Stimulated activated CD8-positive, alpha-beta memory T cell treated with anti-CD3 and anti-CD28 coated beads, Interleukin-15, amount 100 ng/mL, for 4 hours (primary cell): Measurements from ENCODE around the gene LNPEP.

Experiments
- DNase-seq, 2 donors: peaks; one replicate each; pipeline ENCODE4 v3.0.0-alpha.2; 2020; ENCODE audit warnings: low read depth in 2 of 2

The LNPEP gene

DNA sequence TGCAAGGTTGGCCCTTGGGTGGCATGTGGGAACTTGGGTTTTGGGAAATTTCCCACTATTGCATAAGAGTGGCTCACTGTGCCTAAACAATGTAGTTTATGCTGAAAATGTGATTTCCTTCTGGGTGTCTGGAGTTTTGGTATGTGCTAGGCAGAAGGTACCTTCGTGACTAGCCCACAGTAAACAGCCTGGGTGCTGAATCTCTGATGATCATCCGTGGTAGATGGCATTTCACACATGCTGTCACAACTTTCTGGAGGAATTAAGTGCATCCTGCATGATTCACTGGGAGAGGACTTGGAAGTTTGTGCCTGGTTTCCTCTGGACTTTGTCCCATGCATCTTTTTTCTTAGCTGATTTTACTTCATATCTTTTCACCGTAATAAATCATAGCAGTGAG lies 64.5 kb downstream of the LNPEP start:
- no peak for DNase-seq

DNA sequence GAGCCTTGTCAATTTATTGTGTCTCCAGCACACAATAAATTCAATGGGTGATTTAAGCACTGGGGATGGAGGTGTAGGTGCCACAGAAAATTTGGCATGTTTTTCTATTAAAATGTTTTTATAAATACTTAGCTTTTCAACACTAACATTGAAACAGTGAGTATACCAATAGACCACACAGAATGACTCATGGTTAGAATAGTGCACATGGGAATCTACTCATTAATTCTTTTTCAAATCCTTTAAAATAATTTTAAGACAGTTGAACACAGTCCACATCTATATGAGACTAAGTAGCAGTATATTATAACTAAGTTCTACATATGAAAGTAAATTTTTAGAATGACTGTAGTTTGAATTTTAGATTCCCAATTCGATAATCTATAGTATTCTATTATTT lies 67.1 kb downstream of the LNPEP start:
- no peak for DNase-seq

DNA sequence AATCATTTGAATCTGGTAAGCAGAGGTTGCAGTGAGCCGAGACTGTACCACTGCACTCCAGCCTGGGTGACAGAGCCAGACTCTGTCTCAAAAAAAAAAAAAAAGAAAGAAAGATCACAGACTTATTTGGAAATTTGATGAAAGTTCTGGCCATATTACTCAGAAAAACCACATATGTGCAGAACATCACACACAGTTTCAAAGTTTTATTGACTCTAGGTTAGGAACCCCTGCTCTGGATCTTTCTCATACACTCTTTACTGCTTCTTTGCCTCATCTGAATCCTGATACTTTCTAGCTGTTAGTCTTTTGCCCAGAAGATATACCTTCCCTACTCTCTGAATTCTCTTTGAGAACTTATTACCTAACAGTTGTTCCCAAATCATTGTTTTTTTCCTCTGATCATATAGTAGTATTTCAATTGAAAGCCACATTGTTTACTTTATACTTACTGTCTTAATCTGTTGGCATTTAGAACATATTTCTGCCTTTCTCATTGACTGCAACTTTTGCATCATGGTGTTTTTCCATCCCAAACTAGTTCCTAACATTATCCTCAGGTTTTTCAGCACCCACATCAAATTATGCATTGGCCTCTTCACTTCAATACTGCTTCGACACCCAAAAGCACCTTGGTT lies 68.7 kb downstream of the LNPEP start:
- DNase-seq, result no peak

DNA sequence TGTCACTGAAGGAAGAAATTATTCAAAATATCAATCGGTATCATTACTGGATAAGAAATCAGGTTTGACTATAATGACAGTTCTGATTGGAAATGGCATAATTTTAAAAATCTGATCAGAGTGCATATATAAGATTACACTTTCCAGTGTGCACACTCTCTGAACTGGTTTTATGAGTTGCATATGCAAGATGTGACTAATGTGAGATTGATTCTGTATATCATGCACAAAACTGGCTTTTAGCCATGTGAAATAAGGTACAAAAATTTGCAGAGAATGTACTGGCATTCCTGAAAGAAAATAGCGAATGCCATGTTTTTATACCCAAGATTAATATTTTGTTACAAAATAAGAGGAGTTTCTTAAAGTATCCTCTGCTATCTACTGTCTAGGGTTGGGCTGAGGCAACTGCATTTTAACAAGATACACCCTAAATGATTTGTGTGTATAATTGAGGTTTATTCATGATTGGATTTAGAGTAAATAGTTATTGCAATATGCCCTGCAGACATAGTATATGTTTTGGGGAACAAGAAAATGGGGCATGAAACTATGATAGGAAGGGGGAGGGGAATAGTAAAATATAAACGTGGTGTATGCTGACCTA lies 70.7 kb downstream of the LNPEP start:
- DNase-seq, result no peak

DNA sequence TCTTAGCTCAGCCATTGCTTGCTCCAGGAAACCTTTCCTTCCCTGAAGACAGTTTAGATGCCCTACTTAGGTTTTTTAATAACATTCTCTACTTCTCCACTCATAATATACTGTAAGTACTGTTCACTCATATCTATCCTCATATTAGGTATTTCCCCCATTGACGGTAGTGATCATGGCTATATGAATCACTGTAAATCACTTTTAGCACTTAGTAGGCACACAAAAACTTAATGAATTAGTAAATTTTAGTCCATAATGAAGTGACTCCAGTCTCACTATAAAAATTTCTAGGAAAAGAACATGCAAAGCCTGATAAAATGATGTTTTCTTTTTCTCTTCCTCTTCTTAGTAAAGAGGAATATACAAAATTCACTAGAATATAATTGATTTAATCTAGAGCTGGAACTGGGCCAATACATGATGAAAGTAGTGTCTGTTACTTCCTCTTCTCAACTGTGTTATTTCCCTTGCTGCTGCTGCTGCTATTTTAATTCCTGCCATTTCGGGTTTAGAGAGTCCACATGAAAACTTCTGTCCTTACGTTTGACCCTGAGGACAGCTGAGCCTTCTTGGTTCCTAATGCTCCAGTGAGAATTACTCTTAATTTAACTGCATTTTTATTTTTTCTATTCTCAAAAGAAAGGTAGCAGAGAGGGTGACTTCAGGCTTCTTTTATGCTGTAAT lies 73.5 kb downstream of the LNPEP start:
- no peak for DNase-seq

DNA sequence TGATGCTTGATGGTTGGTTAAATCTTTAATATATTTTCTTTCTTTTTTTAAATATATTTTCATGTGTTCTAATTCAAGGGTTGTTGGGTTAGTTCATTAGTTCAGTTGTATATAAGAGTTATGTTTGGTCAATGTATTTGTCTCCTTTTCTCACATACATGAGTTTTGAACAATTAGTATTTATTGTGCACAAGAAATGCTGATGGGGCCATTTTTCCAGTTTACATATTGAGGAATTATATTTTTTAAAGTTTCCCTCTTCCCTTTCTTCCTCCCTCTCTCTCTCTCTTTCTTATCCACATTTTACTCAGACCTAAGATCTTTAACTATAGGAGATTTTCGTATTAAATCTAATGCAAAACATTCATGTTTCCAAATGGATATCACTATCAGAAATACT lies 74.0 kb downstream of the LNPEP start:
- DNase-seq, result no peak

DNA sequence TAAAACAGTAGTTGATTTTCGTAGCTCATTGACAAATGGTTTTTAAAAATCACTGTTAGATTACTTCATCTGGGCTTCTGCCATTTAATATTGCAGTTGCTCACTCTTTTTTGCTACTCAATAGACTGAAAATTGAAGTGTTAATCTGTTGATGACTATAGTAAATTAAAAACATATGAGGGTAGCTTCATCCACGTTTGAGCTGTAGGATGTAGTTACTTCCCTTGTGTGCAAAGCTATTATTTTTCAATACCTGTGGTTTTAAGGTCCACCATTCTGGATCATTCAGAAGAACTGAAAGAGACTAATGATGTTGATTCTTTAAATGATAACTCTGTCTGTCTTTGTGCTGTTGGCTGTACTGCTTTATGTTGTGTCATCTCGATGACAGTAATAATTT lies 74.7 kb downstream of the LNPEP start:
- no peak for DNase-seq

DNA sequence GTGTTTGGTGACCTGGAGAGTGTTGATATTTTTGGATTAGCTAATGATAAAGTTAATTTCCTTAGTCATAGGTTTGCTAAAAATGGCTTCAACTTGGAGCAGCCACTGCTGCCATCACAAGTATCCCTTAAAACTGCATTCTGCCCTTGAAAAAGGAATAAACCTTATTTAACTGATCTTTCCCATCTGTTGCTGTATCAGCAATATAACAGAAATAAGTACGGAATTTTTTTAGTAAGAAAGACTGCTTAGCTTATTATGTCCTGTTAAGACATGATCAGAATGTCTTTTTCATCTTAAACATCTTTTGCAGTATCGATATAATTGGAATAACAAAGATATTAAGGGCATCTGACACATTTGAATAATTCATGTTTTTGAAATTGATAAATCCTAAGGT lies 75.7 kb downstream of the LNPEP start:
- DNase-seq, result no peak

DNA sequence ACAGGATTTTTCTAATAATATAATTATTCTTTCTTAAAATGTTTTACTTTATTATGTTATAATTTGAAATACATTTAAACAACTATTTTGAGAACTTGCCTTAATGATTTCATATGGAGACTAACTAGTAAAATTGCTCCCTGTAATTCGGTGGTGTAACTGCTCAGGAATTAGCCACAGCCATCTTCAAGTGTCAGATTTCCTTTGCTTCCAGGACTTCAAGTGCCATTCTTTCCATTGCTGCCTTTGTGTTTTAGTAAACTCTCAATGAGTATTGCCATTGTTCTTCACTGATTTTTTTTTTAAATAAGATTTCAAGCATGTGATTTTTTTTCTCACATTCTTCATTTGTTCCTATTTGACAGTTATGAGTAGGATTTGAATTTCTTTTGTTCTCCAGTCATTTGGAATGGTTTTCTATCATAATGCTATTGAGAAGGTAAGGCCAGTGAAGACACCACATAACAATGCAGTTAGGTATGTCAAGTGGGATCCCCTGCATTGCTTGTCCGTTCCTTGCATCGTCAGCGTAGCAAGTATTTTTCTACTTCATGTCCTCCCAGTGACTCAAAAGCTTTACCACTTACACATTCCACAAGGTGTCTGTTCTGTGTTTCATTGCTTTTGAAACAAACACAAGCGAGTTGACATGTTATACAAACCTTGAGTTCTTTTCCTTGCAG lies 83.7 kb downstream of the LNPEP start:
- DNase-seq, result no peak

DNA sequence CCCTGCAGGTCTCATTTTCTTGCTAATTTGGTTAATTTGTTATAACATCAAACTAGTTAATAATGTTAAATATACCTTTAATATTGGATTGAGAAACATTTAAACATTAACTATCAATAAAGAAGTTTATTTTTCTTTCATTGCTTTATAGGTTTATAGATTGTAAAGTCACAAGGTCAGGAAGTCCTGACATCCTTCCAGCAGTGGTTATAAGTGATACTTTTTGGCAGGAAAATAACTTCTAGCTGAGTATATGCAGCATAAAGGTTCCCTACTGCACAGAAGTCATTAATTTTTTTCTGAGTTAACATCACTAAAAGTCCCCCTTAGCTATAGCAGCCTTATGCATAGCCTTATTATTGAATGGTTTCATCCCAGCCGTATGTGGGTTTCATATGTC lies 85.5 kb downstream of the LNPEP start:
- no peak for DNase-seq

DNA sequence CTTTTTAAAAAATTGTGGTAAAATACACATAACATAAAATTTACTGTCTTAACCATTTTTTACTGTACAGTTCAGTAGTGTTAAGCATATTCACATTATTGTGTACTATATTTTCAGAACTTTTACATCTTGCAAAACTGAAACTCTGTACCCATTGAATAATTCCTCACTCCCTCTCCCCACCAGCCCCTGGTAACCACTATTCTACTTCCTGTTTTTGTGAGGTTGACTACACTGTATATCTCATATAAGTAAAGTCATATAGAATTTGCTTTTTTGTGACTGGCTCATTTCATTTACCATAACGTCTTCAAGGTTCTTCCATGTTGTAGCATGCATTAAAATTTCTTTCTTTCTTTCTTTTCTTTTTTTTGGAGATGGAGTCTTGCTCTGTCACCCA lies 87.0 kb downstream of the LNPEP start:
- DNase-seq, result no peak

DNA sequence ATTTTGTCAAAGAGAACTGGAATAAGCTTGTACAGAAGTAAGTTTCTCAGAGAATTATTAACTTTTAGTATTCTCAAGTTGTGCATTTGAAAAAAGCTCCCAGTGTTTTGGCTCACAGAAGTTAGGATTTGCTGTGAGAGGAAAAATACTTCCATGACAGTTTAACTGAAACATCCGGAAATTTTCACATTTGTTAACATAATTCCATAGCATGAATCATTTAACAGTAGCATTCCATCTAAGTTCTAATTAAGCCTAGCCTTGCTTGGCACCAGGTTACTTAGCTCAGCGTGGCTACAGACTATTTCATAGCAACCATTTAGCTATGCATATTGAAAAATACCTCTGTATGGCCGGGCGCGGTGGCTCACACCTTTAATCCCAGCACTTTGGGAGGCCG lies 90.8 kb downstream of the LNPEP start:
- no peak for DNase-seq

DNA sequence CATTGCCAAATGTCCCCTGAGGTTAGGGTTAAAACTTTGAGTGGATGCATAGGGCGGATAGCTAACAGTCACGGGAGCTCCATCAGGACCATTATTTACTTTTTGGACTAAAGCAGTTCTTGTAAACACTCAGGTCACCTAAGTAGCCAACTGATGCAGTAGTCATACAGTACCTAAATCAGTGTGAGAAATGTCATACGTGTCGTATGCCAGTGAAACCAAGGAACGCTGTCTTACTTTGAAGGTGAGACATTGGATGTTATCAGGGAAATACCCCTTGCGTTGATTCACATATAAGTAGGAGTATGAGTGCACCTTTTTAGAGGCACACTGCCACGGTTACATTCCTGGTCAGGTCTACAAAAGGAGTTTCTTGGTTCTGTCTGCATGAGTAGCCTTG lies 101.9 kb downstream of the LNPEP start:
- DNase-seq, result no peak

DNA sequence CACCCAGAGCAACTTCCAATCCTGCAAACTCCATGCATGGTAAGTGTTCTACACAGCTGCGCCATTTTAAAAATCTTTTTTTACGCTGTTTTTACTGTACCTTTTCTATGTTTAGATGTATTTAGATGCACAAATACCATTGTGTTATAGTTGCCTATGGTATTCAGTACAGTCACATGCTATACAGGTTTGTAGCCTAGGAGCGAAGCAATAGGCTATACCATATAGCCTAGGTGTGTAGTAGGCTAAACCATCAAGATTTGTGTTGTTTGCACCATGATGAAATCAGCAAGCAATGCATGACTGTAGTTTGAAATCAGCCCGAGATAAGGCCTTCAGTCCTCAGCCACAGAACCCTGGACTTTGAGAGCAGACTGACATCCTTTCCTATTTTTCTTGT lies 105.4 kb downstream of the LNPEP start:
- DNase-seq, result no peak

DNA sequence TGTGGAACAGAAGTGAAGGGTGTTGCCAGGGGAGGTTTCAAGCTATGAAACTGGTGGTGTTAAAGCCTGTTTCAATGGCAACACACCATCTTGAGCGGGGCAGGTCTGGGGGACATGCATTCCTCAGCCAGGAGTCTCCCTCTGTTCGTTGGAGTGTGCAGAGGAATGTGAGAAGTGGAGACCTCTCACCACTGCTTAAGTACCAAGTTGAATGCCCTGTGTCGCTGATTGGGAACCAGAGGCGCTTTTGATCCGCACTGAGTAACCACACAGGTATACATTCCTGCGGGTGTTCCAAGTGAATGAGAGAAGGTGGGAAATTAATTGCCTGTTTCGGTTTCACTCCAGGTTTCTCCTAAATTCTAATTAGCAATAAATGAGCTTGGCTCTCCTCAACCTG lies 107.1 kb downstream of the LNPEP start:
- no peak for DNase-seq

DNA sequence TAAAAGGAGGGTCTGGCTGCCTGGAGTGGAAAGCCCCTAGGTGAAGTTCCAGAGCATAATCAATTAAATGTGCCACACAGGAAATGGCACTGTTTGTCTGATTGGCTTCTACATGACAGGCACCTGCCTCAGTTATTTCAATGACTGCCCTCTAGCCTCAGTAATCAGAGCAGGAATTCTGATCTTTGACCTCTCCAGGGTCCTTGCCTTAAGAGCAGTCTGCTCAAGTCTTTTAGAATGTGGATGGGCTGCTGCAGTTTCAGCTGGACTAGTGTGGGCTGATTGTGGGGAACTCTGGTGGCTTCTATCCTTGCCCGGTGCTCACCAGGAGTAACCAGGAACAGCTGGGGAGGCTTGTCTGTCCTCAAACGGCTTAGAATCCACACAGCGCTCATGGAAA lies 107.6 kb downstream of the LNPEP start:
- no peak for DNase-seq

DNA sequence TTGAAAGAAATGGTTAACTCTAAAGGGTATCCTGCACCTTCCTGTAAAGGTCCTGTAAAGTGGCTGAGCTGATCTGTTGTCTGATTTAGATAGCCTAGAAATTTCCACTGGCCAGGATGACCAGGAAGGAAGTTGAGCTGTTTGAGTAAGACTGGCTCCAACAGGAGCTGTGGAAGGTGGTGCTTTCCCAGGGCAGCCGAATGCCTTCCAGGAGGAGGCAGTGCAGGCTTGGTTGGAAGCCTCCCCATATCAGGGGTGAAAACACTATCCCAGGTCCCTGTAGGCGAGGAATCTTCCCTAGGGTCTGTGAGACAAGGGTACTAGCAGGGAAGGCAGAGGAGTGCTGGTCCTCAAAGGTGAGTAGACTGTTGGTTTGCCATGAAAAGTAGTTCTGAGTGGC lies 108.2 kb downstream of the LNPEP start:
- DNase-seq, result no peak

DNA sequence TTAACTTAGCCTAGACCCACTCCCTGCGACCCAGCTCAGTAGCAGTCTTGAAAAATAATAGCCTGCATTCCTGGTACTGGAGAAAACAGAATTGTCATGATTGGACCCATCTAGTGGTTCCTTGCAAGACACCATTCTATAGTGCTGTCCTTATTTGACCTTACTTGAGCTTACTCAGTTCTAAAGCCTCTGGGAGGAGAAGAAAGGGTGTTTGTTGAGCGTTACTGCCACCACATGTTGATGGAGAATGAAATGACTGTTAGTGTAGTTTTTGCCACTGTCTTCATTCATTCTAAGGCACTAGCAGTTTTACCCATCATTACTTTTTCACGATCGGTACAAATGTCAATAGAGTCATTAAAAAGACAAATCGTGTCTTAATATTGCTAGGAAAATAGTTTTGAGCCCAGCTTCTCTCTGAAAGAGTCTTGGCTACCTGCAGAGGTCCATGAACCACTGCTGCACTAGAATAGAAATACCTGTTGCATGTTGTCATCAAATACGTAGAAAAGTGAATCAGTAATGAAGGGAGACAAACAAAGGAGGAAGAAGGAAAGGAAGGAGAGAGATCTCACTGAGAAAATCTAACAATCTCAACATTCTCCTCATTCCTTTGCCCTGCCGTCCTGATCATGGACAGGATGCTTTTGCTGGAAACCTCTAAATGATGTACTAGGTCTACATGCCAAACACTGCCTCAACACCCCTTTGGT lies 110.5 kb downstream of the LNPEP start:
- no peak for DNase-seq

DNA sequence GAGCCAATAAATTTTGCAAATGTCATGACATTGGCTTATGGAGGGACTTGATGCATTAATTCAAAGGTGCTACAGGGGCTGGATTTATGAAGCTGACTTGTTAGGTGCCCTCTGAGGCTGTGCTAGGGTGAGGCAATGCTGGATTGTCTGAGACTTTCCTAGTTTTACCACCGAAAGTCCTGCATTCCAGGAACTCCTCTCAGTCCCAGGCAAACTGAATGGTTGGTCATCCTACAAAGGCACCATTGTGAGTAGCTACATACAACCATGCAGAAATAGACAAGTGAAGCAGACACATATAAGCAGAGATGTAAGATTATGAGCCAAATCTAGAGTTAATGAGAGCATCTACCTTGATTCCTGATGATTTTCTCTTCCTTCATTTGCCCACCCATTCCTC lies 111.2 kb downstream of the LNPEP start:
- no peak for DNase-seq

DNA sequence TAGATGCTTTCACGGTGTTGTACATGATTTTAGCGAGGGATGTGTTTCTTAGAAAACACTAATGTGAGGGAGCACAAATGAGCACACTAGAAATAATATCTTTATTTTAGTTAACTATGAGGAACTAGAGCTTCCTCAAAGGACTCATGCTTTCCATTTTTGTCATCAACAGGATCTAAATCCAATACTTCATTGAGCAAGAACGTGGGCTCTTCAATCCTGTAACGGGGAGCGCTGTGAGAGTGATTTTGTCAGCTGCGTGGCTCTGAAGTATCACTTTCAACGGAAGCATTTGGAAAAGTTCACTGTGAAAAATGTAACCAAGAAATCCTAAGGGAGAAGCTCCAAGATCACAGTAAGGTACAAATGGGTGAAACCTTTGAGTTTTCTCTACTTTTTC lies 113.3 kb downstream of the LNPEP start:
- no peak for DNase-seq

DNA sequence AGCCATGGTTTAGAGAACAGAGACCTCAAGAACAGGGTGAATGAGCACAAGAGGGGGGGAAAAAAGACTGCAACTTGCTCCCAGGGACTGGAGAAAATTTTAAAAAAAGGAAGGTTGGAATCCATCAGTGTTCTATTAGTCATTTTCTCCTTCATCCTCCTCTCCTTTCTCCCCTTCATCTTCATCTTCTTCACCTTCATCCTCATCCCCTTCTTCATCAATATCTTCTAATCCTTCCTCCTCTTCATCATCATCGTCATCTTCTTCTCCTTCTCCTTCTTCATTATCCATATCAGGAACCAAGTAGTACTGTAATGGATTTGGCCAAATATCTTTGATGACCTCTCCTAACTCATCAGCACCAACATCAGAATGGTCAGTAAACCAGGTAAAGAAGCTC lies 120.4 kb downstream of the LNPEP start:
- no peak for DNase-seq

DNA sequence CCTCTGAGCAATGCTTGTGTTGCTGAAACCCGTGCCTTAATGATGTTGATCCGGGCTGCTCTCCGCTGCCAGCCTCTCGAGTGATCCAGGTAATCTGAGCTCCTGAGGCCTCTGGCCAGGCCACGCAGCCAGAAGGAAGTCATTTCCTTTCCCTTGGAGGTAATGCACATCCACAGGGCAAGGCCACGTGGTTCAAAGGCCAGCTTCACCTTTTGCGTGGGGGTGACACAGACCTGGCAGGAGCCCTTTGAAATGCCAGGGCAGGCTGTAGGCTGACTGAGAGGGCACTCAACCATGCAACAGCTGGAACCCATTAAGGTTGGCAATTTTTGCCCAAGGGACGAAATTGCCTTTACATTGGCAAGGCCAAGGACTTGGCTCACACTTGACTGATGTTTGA lies 126.2 kb downstream of the LNPEP start:
- no peak for DNase-seq
